GM12892 (cell line): ENCODE data around the gene ABCD2.

ENCODE experiments used
- POLR2A ChIP-seq: IDR thresholded peaks from 2 replicates; pipeline ENCODE4 v1.6.1; 2011; ENCODE audit warnings: low read depth, low read length, control low read depth
- TAF1 ChIP-seq: IDR thresholded peaks from 2 replicates; pipeline ENCODE4 v1.6.1; 2011; ENCODE audit warnings: low read depth, mild to moderate bottlenecking, control low read depth, low read length, borderline replicate concordance

DNA sequence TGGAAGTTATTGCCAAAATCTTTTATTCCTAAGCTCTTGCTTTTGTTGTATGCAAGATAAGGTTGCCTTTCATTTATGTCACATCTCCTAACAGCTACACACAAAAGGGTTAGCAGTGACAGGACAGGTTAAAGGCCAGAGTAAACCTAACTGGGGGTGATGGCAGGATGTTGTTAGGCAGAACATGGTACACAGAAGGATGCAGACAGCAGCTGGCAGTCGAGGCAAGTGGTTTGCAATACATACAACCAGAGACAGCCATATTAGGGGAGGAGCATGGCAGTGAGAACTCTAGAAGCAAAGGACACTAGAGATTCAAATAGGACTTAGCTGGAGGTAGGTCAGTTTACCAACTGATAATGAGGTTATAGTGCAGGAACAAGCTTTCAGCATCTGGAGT, 2.7 kb upstream of the ABCD2 start:
- TF ChIP-seq TAF1 (no peak), POLR2A (no peak)
